HG02970 (cell line): Measurements from ENCODE around the gene MMP25.

Experiments used
- ATAC-seq: cut with Tn5 transposase; IDR thresholded peaks from one replicate; pipeline ENCODE4 v1.9.1; 2021; ENCODE audit warnings: mild to moderate bottlenecking, moderate library complexity, moderate number of reproducible peaks; ENCODE audit not compliant: unreplicated experiment, low FRiP score

MMP25 gene

GRCh38 chr16:3015865-3016521, 30.4 kb upstream of the MMP25 start:
- ATAC-seq: no peak

- no peak for ATAC-seq
These were observed 29.0 kb upstream of the MMP25 start for GRCh38 chr16:3017344-3017743.

GRCh38 chr16:3017794-3018506, 28.4 kb upstream of the MMP25 start, which contains the start of gene CLDN6:
CLDN6 (minus strand) TSS chr16:3018183; CDS start chr16:3016021, 2,162 bp downstream.
- ATAC-seq: no peak

- no peak for ATAC-seq
These were observed 26.6 kb upstream of the MMP25 start for GRCh38 chr16:3019594-3020246.

- ATAC-seq: no peak
These were observed 26.1 kb upstream of the MMP25 start, which contains the start of gene TNFRSF12A for GRCh38 chr16:3020247-3020603. TNFRSF12A (plus strand) TSS chr16:3020368; CDS start chr16:3020398, 30 bp downstream.

- peak; percentile 3 for ATAC-seq
These were observed 25.5 kb upstream of the MMP25 start for GRCh38 chr16:3020604-3021448.

- ATAC-seq: peak; percentile 22
These were observed 24.7 kb upstream of the MMP25 start for GRCh38 chr16:3021449-3022207.

GRCh38 chr16:3022208-3022683, 24.1 kb upstream of the MMP25 start:
- ATAC-seq: no peak

GRCh38 chr16:3022684-3023414, 23.5 kb upstream of the MMP25 start:
- no peak for ATAC-seq

- ATAC-seq: no peak
These were observed 23.0 kb upstream of the MMP25 start for GRCh38 chr16:3023415-3023668.

GRCh38 chr16:3023669-3024478, 22.5 kb upstream of the MMP25 start, which contains the start of the genes HCFC1R1 and THOC6:
HCFC1R1 (minus strand) TSS chr16:3023942; CDS start chr16:3023941, 1 bp downstream.
THOC6 (plus strand) TSS chr16:3024035; CDS start chr16:3024327, 292 bp downstream.
- peak; percentile 62 for ATAC-seq

GRCh38 chr16:3025032-3026002, 21.0 kb upstream of the MMP25 start:
- ATAC-seq: no peak

- ATAC-seq: no peak
These were observed 20.4 kb upstream of the MMP25 start for GRCh38 chr16:3026003-3026378.

GRCh38 chr16:3026609-3027488, 19.5 kb upstream of the MMP25 start:
- ATAC-seq: no peak

GRCh38 chr16:3027489-3027795, 18.9 kb upstream of the MMP25 start:
- no peak for ATAC-seq

- no peak for ATAC-seq
These were observed 18.2 kb upstream of the MMP25 start for GRCh38 chr16:3027983-3028715.
